ENCODE results near the gene OR1F1.
A peak's percentile ranks its signal among the peaks of the same experiment; 100 is the strongest.
"Not testable (repeated sequence)": the region's sequence is repeated elsewhere in the genome, so short reads cannot be mapped to it uniquely, and the experiment has no call there.

Gene OR1F1

DNA sequence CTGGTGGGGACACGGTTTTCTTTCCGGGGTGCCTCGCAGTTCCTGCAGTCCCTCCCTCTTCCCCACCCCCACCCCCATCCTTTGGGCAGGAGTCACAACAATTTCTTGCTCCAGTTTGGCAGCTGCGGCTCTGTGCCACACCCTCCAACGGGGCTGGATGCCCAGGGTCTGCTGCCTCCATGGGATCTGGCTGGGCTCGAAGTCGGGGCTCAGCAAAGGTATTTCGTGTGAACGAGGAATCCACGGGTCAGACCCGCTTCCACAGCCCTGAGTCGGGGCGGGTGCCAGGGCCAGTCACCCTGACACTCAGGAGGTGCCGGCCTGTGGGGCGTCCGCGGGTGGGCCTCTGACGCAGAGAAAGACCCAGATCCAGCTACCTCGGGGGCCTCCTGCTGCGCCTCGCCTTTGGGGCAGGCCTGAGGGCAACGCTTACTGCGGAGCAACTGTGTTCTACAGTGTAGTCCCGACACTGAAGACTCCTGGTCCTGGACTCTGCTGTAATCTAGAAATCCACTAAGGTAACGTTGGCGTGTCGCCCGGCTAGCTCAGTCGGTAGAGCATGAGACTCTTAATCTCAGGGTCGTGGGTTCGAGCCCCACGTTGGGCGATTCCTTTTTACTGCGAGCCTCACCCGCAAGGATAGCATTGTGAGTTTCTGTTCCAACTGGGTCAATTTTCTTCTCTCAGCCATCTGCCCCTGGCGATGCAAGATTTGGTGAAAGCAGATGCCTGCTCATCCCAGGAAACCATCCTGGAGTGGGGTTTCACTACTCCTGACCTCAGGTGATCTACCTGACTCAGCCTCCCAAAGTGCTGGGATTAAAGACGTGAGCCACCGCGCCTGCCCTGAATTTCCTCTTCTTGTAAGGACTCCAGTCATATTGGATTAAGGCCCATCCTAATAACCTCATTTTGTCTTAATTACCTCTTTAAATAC lies 12.6 kb upstream of the OR1F1 start:
- DNase-seq: no peak

DNA sequence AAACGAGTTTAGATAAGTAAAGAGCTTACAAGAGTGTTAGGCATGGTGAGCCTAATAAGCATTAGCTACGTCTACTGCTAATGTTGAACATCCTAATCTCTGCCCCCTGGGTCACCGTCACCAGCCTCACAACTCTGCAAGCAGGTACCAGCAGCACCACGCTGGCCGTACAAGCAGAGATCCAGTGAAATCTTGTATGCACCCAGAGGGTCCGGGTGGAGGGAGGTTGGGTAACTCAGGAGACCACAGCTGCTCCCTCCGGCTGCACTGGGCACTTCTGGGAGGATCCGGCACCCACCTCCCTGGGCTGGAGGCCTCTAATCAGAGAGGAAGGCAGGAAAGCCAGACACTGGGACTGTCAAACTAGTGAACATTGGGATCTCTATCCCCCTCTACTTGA lies 8.4 kb upstream of the OR1F1 start:
- DNase-seq: no peak

GRCh38 chr16:3180445-3180878 lies 7.5 kb upstream of the OR1F1 start:
- DNase-seq: no peak

DNA sequence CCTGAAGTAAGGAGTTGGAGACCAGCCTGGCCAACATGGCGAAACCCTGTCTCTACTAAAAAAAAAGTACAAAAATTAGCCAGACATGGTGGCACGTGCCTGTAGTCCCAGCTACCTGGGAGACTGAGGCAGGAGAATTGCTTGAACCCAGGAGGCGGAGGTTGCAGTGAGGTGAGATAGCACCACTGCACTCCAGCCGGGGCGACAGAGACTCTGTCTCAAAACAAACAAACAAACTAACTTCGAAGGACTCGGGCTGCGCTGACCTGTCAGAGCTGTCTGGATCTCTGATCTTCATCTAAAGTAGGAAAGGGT lies 5.8 kb upstream of the OR1F1 start:
- DNase-seq: not testable (repeated sequence)

DNA sequence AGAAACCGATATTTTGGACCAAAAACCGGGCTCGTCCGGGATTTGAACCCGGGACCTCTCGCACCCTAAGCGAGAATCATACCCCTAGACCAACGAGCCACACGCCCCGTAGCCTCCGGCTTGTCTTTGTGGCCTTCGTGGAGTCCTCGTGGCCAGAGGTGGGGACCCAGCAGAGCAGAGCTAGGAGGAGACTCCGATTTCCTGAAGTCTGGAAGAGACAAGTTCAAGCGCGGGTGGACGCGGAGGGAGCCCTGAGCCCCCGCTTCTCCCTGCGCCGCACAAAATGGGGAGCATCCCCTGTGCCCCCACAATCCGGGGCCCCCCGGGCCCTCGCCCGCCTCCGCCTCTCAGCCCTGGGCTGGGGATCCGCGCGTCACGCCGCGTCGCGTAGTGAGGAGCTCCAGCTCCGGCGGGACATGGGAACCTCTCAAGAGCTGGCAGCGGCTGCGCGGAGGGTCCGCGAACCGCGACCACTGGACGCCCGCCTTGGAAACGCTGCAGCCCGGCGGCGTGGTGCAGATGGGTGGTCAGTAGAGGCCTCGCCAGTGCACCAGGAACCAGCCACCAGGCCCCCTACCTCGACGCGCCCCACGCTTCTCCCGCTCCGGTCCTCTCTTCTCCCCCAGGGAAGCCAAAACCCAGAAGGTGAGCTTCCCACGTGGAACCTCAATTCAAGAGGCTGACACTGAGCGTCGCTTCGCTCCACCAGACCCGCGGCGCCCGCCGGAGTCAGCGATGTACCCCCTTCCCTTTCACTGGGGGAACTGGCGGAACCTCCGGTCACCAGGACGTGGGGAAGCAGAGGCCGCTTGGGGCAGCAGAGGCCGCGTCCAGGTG lies 5.2 kb upstream of the OR1F1 start:
- DNase-seq: peak; percentile 56 to 59

GRCh38 chr16:3183445-3184139 lies 4.4 kb upstream of the OR1F1 start:
- no peak for DNase-seq

- no peak for DNase-seq
Observed at GRCh38 chr16:3186946-3187690, 886 bp upstream of the OR1F1 start.

- no peak for DNase-seq
Observed at GRCh38 chr16:3188675-3188924, 596 bp downstream of the OR1F1 start.

GRCh38 chr16:3188925-3189825 lies 1.2 kb downstream of the OR1F1 start:
- no peak for DNase-seq

DNA sequence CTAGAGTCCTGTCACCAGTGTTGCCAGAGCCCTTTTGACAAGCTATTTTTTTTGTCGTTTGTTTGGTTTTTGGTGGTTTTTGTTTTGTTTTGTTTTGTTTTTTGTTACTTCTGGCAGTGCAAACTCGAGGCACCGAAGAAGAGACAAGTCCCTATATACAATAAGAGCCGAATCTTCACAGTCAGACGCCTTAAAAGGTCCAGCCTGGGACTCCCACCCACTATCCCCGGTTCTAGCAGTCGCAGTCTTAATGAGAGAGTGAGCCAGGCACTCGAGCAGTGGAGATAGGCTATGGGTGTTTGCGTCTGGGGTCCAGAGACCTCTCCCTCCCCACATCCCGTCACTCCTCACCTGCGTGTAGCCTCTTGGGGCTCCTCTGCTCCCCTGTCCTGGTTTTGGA lies 1.9 kb downstream of the OR1F1 start:
- DNase-seq: no peak

DNA sequence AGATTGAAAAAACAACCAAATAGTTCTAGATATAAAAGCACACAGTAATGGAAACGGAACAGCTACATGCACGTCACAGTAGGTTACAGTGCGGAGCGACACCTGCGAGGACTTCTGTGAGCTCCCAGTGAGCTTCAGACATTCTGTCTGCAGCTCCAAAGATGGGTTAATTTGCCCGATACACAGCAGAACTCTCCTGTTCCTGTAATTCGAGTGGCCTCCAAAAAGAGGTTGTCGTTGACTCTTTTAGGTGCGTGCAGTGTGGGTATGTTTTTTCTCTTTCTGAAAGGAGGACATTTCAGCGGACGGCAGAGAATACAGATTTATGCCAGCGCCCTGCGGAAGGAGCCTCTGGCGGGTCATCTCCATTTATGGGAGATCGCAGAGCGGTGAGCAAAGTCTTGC lies 2.9 kb downstream of the OR1F1 start:
- no peak for DNase-seq

GRCh38 chr16:3192476-3193019 lies 4.5 kb downstream of the OR1F1 start:
- no peak for DNase-seq

- DNase-seq: no peak
Observed at GRCh38 chr16:3193221-3194212, 5.5 kb downstream of the OR1F1 start.

DNA sequence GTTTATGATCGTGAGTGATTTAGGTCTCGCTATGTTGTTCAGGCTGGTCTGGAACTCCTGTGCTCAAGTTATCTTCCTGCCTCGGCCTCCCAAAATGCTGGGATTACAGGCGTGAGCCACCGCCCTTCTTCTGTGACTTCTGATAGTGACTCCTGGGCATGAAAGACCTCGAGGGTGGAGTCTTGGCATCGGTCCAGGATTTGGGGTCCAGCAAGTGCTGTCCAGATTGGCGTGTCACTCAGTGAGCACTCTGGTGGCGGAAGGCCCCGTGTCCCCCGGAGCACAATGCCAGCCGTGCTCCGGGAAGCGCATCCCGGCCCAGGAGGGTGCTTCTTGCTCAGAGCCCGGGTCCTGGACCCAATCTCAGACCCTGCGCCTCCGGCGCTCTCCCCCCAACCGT lies 6.8 kb downstream of the OR1F1 start:
- DNase-seq: no peak

DNA sequence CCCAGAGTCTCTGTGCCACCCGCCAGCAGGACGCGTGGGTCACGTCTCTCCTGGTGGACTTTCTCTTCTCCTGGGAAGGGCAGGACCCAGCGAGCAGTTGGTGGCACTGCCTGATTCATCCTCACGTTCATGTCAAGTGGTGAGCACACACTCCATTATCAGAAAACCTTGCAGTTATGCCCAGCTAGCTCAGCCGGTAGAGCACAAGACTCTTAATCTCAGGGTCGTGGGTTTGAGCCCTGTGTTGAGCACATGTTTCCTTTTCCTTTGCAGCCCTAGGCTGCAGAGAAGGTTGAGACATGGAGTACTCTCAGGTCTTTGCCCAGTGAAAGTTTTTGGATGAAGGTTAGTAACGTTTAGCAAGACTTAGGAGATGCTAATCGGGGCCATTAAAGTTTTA lies 8.0 kb downstream of the OR1F1 start:
- no peak for DNase-seq

GRCh38 chr16:3197694-3198333 lies 9.8 kb downstream of the OR1F1 start:
- DNase-seq: not testable (repeated sequence)

- no peak for DNase-seq
Observed at GRCh38 chr16:3198334-3199072, 10.5 kb downstream of the OR1F1 start.

DNA sequence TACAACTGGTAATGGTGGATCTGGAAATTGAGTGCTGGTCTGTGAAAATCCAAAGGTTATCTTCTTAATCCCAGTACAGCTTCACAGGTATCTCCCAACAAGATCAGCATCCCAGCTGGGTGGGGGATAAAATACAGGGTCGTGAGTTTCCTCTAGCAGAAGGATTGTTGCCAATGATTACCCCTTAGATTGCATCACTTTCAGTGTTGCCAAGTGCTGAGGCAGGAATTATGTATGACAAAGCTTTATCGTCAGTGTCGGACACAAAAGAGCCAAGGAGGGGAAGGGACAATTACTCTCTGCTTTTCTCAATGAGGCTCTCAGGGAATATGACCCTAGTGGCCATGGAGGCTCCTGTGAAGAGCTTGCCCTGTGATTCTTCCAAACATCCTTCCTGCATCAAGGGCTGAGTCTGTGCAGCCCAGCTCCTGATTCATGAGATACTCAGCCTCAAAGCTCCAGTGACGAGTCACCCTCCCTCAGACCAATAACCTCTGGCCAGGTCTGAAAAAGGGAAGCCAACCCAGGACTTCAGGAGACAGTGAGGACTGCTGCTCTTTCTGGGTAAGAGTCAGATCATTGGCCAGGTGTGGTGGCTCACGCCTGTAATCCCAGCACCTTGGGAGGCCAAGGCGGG lies 15.0 kb downstream of the OR1F1 start:
- DNase-seq: no peak

Measured in CD4-positive, alpha-beta T cell treated with Interleukin-1 beta for 1 hour (primary cell).